Measurements from ENCODE around the gene ARHGEF10L.

ARHGEF10L gene

DNA sequence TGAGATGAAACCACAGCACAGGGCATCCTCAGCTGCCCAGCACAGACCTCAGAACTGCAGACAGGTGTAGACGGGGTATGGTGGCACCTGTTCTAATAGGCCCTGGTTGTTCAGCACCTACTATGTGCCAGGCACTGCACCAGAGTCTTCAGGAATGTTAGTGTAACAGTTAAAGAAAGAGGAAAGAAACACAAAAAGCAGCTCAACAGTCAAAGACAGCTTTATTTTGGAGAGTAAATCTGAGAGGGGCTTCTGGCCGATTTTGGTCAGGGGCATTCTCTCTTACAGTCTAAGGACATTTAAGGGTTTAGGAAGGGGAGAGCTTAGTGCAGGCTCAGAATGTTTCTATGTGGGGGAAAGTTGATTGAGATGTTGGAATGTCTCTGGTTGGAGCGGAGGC lies 170.5 kb downstream of the ARHGEF10L start:
- Histone ChIP-seq H3K79me1 (replicated peaks; ENCODE audit: low read length, poor library complexity, severe bottlenecking) (no peaks in the 10 kb centered on the region), H4K91ac (ENCODE audit: low read length) (no peak overlapping the region), H4K8ac (ENCODE audit: low read length) (no peak overlapping the region), H3K14ac (ENCODE audit: low read length in 2 of 2) (no peak overlapping the region), H3K4me3 (ENCODE audit: insufficient read depth in 1 of 2, low read depth in 1 of 2, low read length in 2 of 2) (no peak overlapping the region), H3K9me3 (ENCODE audit: control insufficient read depth, low read length) (peaks cover 16% of the 10 kb centered on the region), H2BK15ac (ENCODE audit: low read depth, poor library complexity, severe bottlenecking) (no peak overlapping the region), H2BK5ac (ENCODE audit: low read depth, low read length, poor library complexity, severe bottlenecking) (no peak overlapping the region), H2AFZ (ENCODE audit: low read depth, low read length) (no peak overlapping the region), H3K4me2 (ENCODE audit: low read length, poor library complexity, severe bottlenecking) (no peak overlapping the region), H3K4ac (ENCODE audit: low read depth in 1 of 2, low read length in 2 of 2) (no peak overlapping the region), H3K23ac (ENCODE audit: low read length in 2 of 2) (no peak overlapping the region), H3K27me3 (ENCODE audit: control insufficient read depth in 1 of 2, insufficient read depth in 1 of 2, low read length in 2 of 2) (peaks cover 13 to 16% of the 10 kb centered on the region in 2 experiments), H3K4me1 (ENCODE audit: control insufficient read depth, insufficient read depth, low read depth, low read length) (no peaks in the 10 kb centered on the region), H2BK12ac (ENCODE audit: low read length in 2 of 2) (no peak overlapping the region), H3K18ac (ENCODE audit: low read depth in 1 of 2, low read length in 2 of 2) (no peak overlapping the region), H2BK120ac (ENCODE audit: low read depth, low read length) (no peak overlapping the region), H3K36me3 (ENCODE audit: control insufficient read depth in 1 of 2, insufficient read depth in 2 of 2, low read depth in 1 of 2, low read length in 2 of 2) (no peaks in the 10 kb centered on the region), H3K27ac (ENCODE audit: low read length, poor library complexity, severe bottlenecking) (no peak overlapping the region), H2AK5ac (ENCODE audit: low read length, severe bottlenecking) (no peak overlapping the region), H3K9ac (ENCODE audit: low read length) (no peak overlapping the region)
- DNase-seq = no peak
- 87% methylated on average over 3 of the region's 3 CpGs for WGBS

DNA sequence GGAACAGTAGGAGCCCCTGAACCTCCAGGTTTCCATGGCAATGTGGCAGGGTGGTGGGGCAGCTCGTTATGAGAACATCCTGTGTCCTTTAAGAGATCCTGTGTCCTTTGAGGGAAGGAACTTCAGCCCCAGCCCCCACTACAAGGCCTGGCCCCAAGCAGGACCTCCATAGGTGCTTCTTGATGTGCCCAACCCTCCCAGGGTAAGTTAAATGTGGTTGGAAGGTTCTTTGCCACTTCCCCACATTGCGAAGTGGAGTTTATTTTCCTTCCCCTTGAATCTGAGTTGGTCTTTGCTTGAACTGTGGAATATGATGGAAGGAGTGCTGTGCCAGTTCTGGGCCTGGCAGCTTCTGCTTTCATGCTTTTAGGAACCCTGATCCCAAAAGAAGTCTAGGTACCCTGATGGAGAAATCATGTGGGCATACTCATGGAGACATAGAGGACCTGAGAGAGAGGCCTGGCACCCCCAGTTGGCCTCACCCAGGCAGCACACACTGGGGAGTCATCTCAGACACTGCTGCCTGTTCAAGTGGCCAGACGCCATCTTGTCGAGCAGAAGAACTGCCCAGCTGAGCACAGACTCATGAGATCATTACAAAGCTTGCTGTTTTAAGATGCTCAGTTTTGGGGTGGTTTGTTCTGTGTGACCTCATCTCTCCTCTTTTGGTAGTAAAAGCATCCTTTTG lies 171.5 kb downstream of the ARHGEF10L start:
- Histone ChIP-seq H3K23ac (ENCODE audit: low read length in 2 of 2) (no peak overlapping the region), H3K4me3 (ENCODE audit: insufficient read depth in 1 of 2, low read depth in 1 of 2, low read length in 2 of 2) (no peak overlapping the region), H2AK5ac (ENCODE audit: low read length, severe bottlenecking) (no peak overlapping the region), H3K27me3 (ENCODE audit: control insufficient read depth in 1 of 2, insufficient read depth in 1 of 2, low read length in 2 of 2) (peaks cover 8 to 16% of the 10 kb centered on the region in 2 experiments), H2BK120ac (ENCODE audit: low read depth, low read length) (no peak overlapping the region), H3K14ac (ENCODE audit: low read length in 2 of 2) (no peak overlapping the region), H4K8ac (ENCODE audit: low read length) (no peak overlapping the region), H4K91ac (ENCODE audit: low read length) (no peak overlapping the region), H2BK15ac (ENCODE audit: low read depth, poor library complexity, severe bottlenecking) (no peak overlapping the region), H2BK12ac (ENCODE audit: low read length in 2 of 2) (no peak overlapping the region), H3K4me2 (ENCODE audit: low read length, poor library complexity, severe bottlenecking) (no peak overlapping the region), H3K18ac (ENCODE audit: low read depth in 1 of 2, low read length in 2 of 2) (no peak overlapping the region), H3K36me3 (ENCODE audit: control insufficient read depth in 1 of 2, insufficient read depth in 2 of 2, low read depth in 1 of 2, low read length in 2 of 2) (no peaks in the 10 kb centered on the region), H3K27ac (ENCODE audit: low read length, poor library complexity, severe bottlenecking) (no peak overlapping the region), H3K79me1 (replicated peaks; ENCODE audit: low read length, poor library complexity, severe bottlenecking) (no peaks in the 10 kb centered on the region), H2AFZ (ENCODE audit: low read depth, low read length) (no peak overlapping the region), H3K4me1 (ENCODE audit: control insufficient read depth, insufficient read depth, low read depth, low read length) (no peaks in the 10 kb centered on the region), H2BK5ac (ENCODE audit: low read depth, low read length, poor library complexity, severe bottlenecking) (no peak overlapping the region), H3K9me3 (ENCODE audit: control insufficient read depth, low read length) (peaks cover 16% of the 10 kb centered on the region), H3K4ac (ENCODE audit: low read depth in 1 of 2, low read length in 2 of 2) (no peak overlapping the region), H3K9ac (ENCODE audit: low read length) (no peak overlapping the region)
- no peak for DNase-seq
- WGBS = 71% methylated on average over 4 of the region's 4 CpGs

DNA sequence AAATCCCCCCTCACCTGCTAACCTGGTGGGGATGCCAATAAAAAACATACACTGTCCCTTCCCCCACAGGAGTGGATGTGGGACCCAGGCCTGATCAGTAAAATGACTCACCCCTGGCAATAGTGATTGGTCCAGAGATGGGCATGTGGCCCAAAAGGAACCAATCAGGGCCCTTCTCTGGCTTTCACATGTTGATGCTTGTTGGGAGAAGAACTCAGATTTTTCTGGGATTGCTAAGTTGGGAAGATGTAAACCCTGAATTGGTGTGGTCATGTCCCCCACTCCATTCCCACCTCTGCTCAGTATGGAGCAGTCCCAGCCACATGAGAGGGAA lies 172.0 kb downstream of the ARHGEF10L start:
- Histone ChIP-seq H3K36me3 (ENCODE audit: control insufficient read depth in 1 of 2, insufficient read depth in 2 of 2, low read depth in 1 of 2, low read length in 2 of 2) (no peaks in the 10 kb centered on the region), H3K79me1 (replicated peaks; ENCODE audit: low read length, poor library complexity, severe bottlenecking) (no peaks in the 10 kb centered on the region), H3K4me2 (ENCODE audit: low read length, poor library complexity, severe bottlenecking) (no peak overlapping the region), H2BK120ac (ENCODE audit: low read depth, low read length) (no peak overlapping the region), H4K91ac (ENCODE audit: low read length) (no peak overlapping the region), H3K23ac (ENCODE audit: low read length in 2 of 2) (no peak overlapping the region), H3K27me3 (ENCODE audit: control insufficient read depth in 1 of 2, insufficient read depth in 1 of 2, low read length in 2 of 2) (peaks cover 5 to 16% of the 10 kb centered on the region in 2 experiments), H4K8ac (ENCODE audit: low read length) (no peak overlapping the region), H3K9me3 (ENCODE audit: control insufficient read depth, low read length) (peaks cover 16% of the 10 kb centered on the region), H2BK5ac (ENCODE audit: low read depth, low read length, poor library complexity, severe bottlenecking) (no peak overlapping the region), H3K4me1 (ENCODE audit: control insufficient read depth, insufficient read depth, low read depth, low read length) (no peaks in the 10 kb centered on the region), H3K27ac (ENCODE audit: low read length, poor library complexity, severe bottlenecking) (no peak overlapping the region), H3K18ac (ENCODE audit: low read depth in 1 of 2, low read length in 2 of 2) (no peak overlapping the region), H3K4ac (ENCODE audit: low read depth in 1 of 2, low read length in 2 of 2) (no peak overlapping the region), H2BK12ac (ENCODE audit: low read length in 2 of 2) (no peak overlapping the region), H2BK15ac (ENCODE audit: low read depth, poor library complexity, severe bottlenecking) (no peak overlapping the region), H2AK5ac (ENCODE audit: low read length, severe bottlenecking) (no peak overlapping the region), H3K9ac (ENCODE audit: low read length) (no peak overlapping the region), H3K14ac (ENCODE audit: low read length in 2 of 2) (no peak overlapping the region), H3K4me3 (ENCODE audit: insufficient read depth in 1 of 2, low read depth in 1 of 2, low read length in 2 of 2) (no peak overlapping the region), H2AFZ (ENCODE audit: low read depth, low read length) (no peak overlapping the region)
- DNase-seq = no peak

GRCh38 chr1:17711941-17712340 lies 172.4 kb downstream of the ARHGEF10L start:
- DNase-seq = no peak
- H4K8ac ChIP-seq (ENCODE audit: low read length) = no peak overlapping the region
- no peak overlapping the region for H3K27ac ChIP-seq (ENCODE audit: low read length, poor library complexity, severe bottlenecking)
- 91% methylated on average over 5 of the region's 5 CpGs for WGBS
- H2BK120ac ChIP-seq (ENCODE audit: low read depth, low read length) = no peak overlapping the region
- H3K79me1 ChIP-seq (replicated peaks; ENCODE audit: low read length, poor library complexity, severe bottlenecking) = no peaks in the 10 kb centered on the region
- H2BK15ac ChIP-seq (ENCODE audit: low read depth, poor library complexity, severe bottlenecking) = no peak overlapping the region
- peaks cover 16% of the 10 kb centered on the region for H3K9me3 ChIP-seq (ENCODE audit: control insufficient read depth, low read length)
- H2BK5ac ChIP-seq (ENCODE audit: low read depth, low read length, poor library complexity, severe bottlenecking) = no peak overlapping the region
- H3K4me2 ChIP-seq (ENCODE audit: low read length, poor library complexity, severe bottlenecking) = no peak overlapping the region
- H3K27me3 ChIP-seq (ENCODE audit: control insufficient read depth in 1 of 2, insufficient read depth in 1 of 2, low read length in 2 of 2) = peaks cover 5 to 13% of the 10 kb centered on the region in 2 experiments
- no peak overlapping the region for H3K9ac ChIP-seq (ENCODE audit: low read length)
- no peak overlapping the region for H2AK5ac ChIP-seq (ENCODE audit: low read length, severe bottlenecking)
- H3K18ac ChIP-seq (ENCODE audit: low read depth in 1 of 2, low read length in 2 of 2) = no peak overlapping the region
- no peaks in the 10 kb centered on the region for H3K36me3 ChIP-seq (ENCODE audit: control insufficient read depth in 1 of 2, insufficient read depth in 2 of 2, low read depth in 1 of 2, low read length in 2 of 2)
- no peak overlapping the region for H2AFZ ChIP-seq (ENCODE audit: low read depth, low read length)
- H3K4me3 ChIP-seq (ENCODE audit: insufficient read depth in 1 of 2, low read depth in 1 of 2, low read length in 2 of 2) = peak overlapping the region in 1 of 2 experiments; percentile 15
- no peak overlapping the region for H3K14ac ChIP-seq (ENCODE audit: low read length in 2 of 2)
- no peak overlapping the region for H3K4ac ChIP-seq (ENCODE audit: low read depth in 1 of 2, low read length in 2 of 2)
- H4K91ac ChIP-seq (ENCODE audit: low read length) = no peak overlapping the region
- H3K23ac ChIP-seq (ENCODE audit: low read length in 2 of 2) = no peak overlapping the region
- no peak overlapping the region for H2BK12ac ChIP-seq (ENCODE audit: low read length in 2 of 2)
- no peaks in the 10 kb centered on the region for H3K4me1 ChIP-seq (ENCODE audit: control insufficient read depth, insufficient read depth, low read depth, low read length)
